Mesenteric fat pad (tissue), 1 donor: ENCODE results near the gene RNASE11. TPM values are rescaled to one million over a fixed set of nuclear protein-coding genes. Genes with fewer than 3 reads are reported as not detected.
"Not testable (repeated sequence)": the region's sequence is repeated elsewhere in the genome, so short reads cannot be mapped to it uniquely, and the experiment has no call there.

Experiments used
- DNase-seq: peaks from one replicate; pipeline ENCODE4 v3.0.0-alpha.2; 2020; ENCODE audit warnings: low spot score
- total RNA-seq: library from RNA; stranded (reverse); fragmentation: NEBNext Ultra II Directional; extraction: Animal tissue kit (Norgen Biotek cat#: 25700); gene quantifications from one replicate; pipeline ENCODE4 v1.2.1, GENCODE V29; 2021
- donor health status: DM: yes; HTN: yes; CAD: no.

Gene RNASE11
- total RNA-seq, 1 donor from 2014 or later = not detected

- no peak for DNase-seq
These were observed 26.4 kb upstream of the RNASE11 start for GRCh38 chr14:20614038-20614840.

GRCh38 chr14:20613094-20614037 is 25.6 kb upstream of the RNASE11 start:
- no peak for DNase-seq

GRCh38 chr14:20612403-20612802 is 24.6 kb upstream of the RNASE11 start:
- no peak for DNase-seq

- no peak for DNase-seq
These were observed 23.5 kb upstream of the RNASE11 start for GRCh38 chr14:20611277-20611676.

GRCh38 chr14:20610002-20610765 is 22.4 kb upstream of the RNASE11 start:
- DNase-seq = no peak

GRCh38 chr14:20609215-20610001 is 21.6 kb upstream of the RNASE11 start:
- no peak for DNase-seq

- DNase-seq = no peak
These were observed 20.7 kb upstream of the RNASE11 start for GRCh38 chr14:20608383-20609110.

- no peak for DNase-seq
These were observed 19.8 kb upstream of the RNASE11 start for GRCh38 chr14:20607617-20608016.

GRCh38 chr14:20606902-20607242 is 19.1 kb upstream of the RNASE11 start:
- no peak for DNase-seq

GRCh38 chr14:20606190-20606901 is 18.5 kb upstream of the RNASE11 start:
- DNase-seq = no peak

- no peak for DNase-seq
These were observed 16.3 kb upstream of the RNASE11 start for GRCh38 chr14:20603813-20604690.

GRCh38 chr14:20602583-20602982 is 14.8 kb upstream of the RNASE11 start:
- DNase-seq = no peak

- no peak for DNase-seq
These were observed 13.7 kb upstream of the RNASE11 start for GRCh38 chr14:20601522-20601921.

GRCh38 chr14:20597108-20597507 is 9.3 kb upstream of the RNASE11 start:
- DNase-seq = no peak

- DNase-seq = not testable (repeated sequence)
These were observed 7.9 kb upstream of the RNASE11 start for GRCh38 chr14:20595726-20596125.

- DNase-seq = no peak
These were observed 4.8 kb upstream of the RNASE11 start for GRCh38 chr14:20592574-20592973.

GRCh38 chr14:20591235-20591634 is 3.4 kb upstream of the RNASE11 start, which contains the start of gene RNASE12:
RNASE12 (minus strand) TSS chr14:20591376; CDS start chr14:20590723, 653 bp downstream.
- DNase-seq = no peak

- DNase-seq = no peak
These were observed 3.9 kb downstream of the RNASE11 start for GRCh38 chr14:20583908-20584307.
